ENCODE data around the gene PPP1R9A. TPM values are rescaled to one million over a fixed set of nuclear protein-coding genes. Genes with fewer than 3 reads are reported as not detected.

PPP1R9A gene
- total RNA-seq, 1 experiment from 2014 or later, result 13.5 TPM

DNA sequence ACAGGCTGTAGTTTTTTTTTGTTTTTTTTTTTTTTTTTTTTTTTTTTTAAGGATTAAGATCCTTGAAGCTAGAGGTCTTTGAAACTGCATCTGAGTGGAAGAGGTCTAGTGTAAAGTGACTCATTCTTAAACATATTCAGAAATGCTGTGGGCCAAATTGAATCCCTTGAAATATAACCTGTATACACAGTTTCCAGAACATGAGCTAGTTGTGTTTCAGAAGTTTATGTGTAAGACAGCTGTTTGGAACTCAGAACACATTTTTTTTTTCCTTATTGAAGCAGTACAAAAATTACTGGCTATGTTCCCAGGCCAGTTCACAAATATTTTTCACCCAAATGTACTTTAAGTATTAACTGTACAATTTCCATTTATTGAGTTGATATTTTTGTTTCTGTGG is 67.9 kb downstream of the PPP1R9A start:
- no peak overlapping the region for H3K4me3 ChIP-seq (replicated peaks in 1 of 2; ENCODE audit: low read depth in 1 of 2, low read length in 2 of 2)
- no peak overlapping the region for H3K27ac ChIP-seq (ENCODE audit: low read depth, low read length)
- ChIA-PET POLR2A (interaction anchor here (1.3 kb wide), 1 partner anchor 14 kb away, joined by 3 read pairs; no protein-coding TSS in a partner anchor), CTCF (interaction anchor here (0.7 kb wide), 1 partner anchor 224 kb away, joined by 6 read pairs; no protein-coding TSS in a partner anchor), RAD21 (ENCODE audit: low non-redundant PET in 1 of 2, low total read pairs in 2 of 2, uncharacterized antibody in 2 of 2, unreplicated experiment in 2 of 2) (no interaction called here)
- H3K79me2 ChIP-seq (ENCODE audit: insufficient read depth, low read length), result no peaks in the 10 kb centered on the region; the same call in 1 of the 2 replicates
- no peak overlapping the region for H3K4me2 ChIP-seq (ENCODE audit: low read length)
- no peak overlapping the region for H3K9ac ChIP-seq (ENCODE audit: low read length)
- H3K27me3 ChIP-seq (ENCODE audit: insufficient read depth, low read length), result no peaks in the 10 kb centered on the region
- ATAC-seq (no peak), DNase-seq (ENCODE audit: low read depth, low spot score) (no peak)
- H3K4me1 ChIP-seq (ENCODE audit: control insufficient read depth in 1 of 2, insufficient read depth in 2 of 2, low read length in 2 of 2), result no peaks in the 10 kb centered on the region
- intact Hi-C loops (cut with micrococcal nuclease), result no loop called here
- no peaks in the 10 kb centered on the region for H4K20me1 ChIP-seq (ENCODE audit: insufficient read depth)
- H2AFZ ChIP-seq (ENCODE audit: low read depth, low read length, poor library complexity, severe bottlenecking), result no peak overlapping the region
- H3K9me3 ChIP-seq (ENCODE audit: control insufficient read depth in 1 of 2, insufficient read depth in 1 of 2, low read depth in 1 of 2, low read length in 2 of 2), result no peaks in the 10 kb centered on the region
- TF ChIP-seq POLR2AphosphoS5 (IDR thresholded peaks at IDR 0.05; ENCODE audit: low read depth, low read length) (no peak), RAD21 (IDR thresholded peaks at IDR 0.05; ENCODE audit: low read depth) (no peak), POLR2A (IDR thresholded peaks at IDR 0.05; ENCODE audit: borderline replicate concordance, extremely low read depth, insufficient read depth, insufficient read length) (no peak), ELF1 (IDR thresholded peaks at IDR 0.05; ENCODE audit: borderline replicate concordance, low read depth) (no peak), ZFX (IDR thresholded peaks at IDR 0.05) (no peak), EZH2 (IDR thresholded peaks at IDR 0.05) (no peak), CBX3 (IDR thresholded peaks at IDR 0.05; ENCODE audit: low read depth) (no peak), EZH2phosphoT487 (IDR thresholded peaks at IDR 0.05; ENCODE audit: borderline replicate concordance) (no peak)
- TF ChIP-seq, protein P1, sequence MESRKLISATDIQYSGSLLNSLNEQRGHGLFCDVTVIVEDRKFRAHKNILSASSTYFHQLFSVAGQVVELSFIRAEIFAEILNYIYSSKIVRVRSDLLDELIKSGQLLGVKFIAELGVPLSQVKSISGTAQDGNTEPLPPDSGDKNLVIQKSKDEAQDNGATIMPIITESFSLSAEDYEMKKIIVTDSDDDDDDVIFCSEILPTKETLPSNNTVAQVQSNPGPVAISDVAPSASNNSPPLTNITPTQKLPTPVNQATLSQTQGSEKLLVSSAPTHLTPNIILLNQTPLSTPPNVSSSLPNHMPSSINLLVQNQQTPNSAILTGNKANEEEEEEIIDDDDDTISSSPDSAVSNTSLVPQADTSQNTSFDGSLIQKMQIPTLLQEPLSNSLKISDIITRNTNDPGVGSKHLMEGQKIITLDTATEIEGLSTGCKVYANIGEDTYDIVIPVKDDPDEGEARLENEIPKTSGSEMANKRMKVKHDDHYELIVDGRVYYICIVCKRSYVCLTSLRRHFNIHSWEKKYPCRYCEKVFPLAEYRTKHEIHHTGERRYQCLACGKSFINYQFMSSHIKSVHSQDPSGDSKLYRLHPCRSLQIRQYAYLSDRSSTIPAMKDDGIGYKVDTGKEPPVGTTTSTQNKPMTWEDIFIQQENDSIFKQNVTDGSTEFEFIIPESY (IDR thresholded peaks at IDR 0.05; ENCODE audit: extremely low read depth, insufficient replicate concordance, low read length), result no peak
- TF ChIP-seq, protein P2, sequence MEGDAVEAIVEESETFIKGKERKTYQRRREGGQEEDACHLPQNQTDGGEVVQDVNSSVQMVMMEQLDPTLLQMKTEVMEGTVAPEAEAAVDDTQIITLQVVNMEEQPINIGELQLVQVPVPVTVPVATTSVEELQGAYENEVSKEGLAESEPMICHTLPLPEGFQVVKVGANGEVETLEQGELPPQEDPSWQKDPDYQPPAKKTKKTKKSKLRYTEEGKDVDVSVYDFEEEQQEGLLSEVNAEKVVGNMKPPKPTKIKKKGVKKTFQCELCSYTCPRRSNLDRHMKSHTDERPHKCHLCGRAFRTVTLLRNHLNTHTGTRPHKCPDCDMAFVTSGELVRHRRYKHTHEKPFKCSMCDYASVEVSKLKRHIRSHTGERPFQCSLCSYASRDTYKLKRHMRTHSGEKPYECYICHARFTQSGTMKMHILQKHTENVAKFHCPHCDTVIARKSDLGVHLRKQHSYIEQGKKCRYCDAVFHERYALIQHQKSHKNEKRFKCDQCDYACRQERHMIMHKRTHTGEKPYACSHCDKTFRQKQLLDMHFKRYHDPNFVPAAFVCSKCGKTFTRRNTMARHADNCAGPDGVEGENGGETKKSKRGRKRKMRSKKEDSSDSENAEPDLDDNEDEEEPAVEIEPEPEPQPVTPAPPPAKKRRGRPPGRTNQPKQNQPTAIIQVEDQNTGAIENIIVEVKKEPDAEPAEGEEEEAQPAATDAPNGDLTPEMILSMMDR (IDR thresholded peaks at IDR 0.05 in 2 of 3, conservative IDR thresholded peaks at IDR 0.05 in 1 of 3; ENCODE audit: borderline replicate concordance in 1 of 3, insufficient read depth in 1 of 3, low read depth in 2 of 3, low read length in 2 of 3), result no peak
- no TSS peak for BruUV-seq (replicated peaks)
- H3K36me3 ChIP-seq (ENCODE audit: control insufficient read depth in 1 of 2, insufficient read depth in 2 of 2, low read length in 2 of 2), result no peaks in the 10 kb centered on the region
- H3K9me2 ChIP-seq (ENCODE audit: insufficient read depth), result no peaks in the 10 kb centered on the region
